Central memory CD4-positive, alpha-beta T cell (primary cell): Measurements from ENCODE around the gene RTN4RL1.
"Not testable (repeated sequence)": the region's sequence is repeated elsewhere in the genome, so short reads cannot be mapped to it uniquely, and the experiment has no call there.

Experiments
- DNase-seq: peaks from one replicate; pipeline ENCODE4 v3.0.0; 2022

The RTN4RL1 gene

GRCh38 chr17:1913702-1914101 is 111.4 kb downstream of the RTN4RL1 start:
- DNase-seq, result no peak

- no peak for DNase-seq
Observed at GRCh38 chr17:1912146-1912545, 113.0 kb downstream of the RTN4RL1 start.

GRCh38 chr17:1909985-1910384 is 115.1 kb downstream of the RTN4RL1 start:
- DNase-seq, result no peak

GRCh38 chr17:1908699-1909309 is 116.3 kb downstream of the RTN4RL1 start:
- DNase-seq, result peak; percentile 19

- peak; percentile 11 for DNase-seq
Observed at GRCh38 chr17:1907909-1908698, 117.0 kb downstream of the RTN4RL1 start.

- DNase-seq, result no peak
Observed at GRCh38 chr17:1907216-1907631, 117.9 kb downstream of the RTN4RL1 start.

GRCh38 chr17:1906662-1907101 is 118.5 kb downstream of the RTN4RL1 start:
- DNase-seq, result no peak

- DNase-seq, result no peak
Observed at GRCh38 chr17:1905190-1905913, 119.8 kb downstream of the RTN4RL1 start.

- no peak for DNase-seq
Observed at GRCh38 chr17:1904273-1905182, 120.6 kb downstream of the RTN4RL1 start.

- no peak for DNase-seq
Observed at GRCh38 chr17:1899403-1900000, 125.6 kb downstream of the RTN4RL1 start.

GRCh38 chr17:1898872-1899271 is 126.3 kb downstream of the RTN4RL1 start:
- no peak for DNase-seq

- DNase-seq, result no peak
Observed at GRCh38 chr17:1898332-1898731, 126.8 kb downstream of the RTN4RL1 start.

- no peak for DNase-seq
Observed at GRCh38 chr17:1897105-1897656, 128.0 kb downstream of the RTN4RL1 start.

- no peak for DNase-seq
Observed at GRCh38 chr17:1896243-1897104, 128.7 kb downstream of the RTN4RL1 start.

- DNase-seq, result not testable (repeated sequence)
Observed at GRCh38 chr17:1895479-1895878, 129.7 kb downstream of the RTN4RL1 start.

- DNase-seq, result no peak
Observed at GRCh38 chr17:1894753-1895339, 130.3 kb downstream of the RTN4RL1 start.

GRCh38 chr17:1890758-1891450 is 134.2 kb downstream of the RTN4RL1 start:
- DNase-seq, result peak; percentile 31

- no peak for DNase-seq
Observed at GRCh38 chr17:1888741-1889140, 136.4 kb downstream of the RTN4RL1 start.
